ENCODE measurements around the gene SCGB1C1.

Gene SCGB1C1

DNA sequence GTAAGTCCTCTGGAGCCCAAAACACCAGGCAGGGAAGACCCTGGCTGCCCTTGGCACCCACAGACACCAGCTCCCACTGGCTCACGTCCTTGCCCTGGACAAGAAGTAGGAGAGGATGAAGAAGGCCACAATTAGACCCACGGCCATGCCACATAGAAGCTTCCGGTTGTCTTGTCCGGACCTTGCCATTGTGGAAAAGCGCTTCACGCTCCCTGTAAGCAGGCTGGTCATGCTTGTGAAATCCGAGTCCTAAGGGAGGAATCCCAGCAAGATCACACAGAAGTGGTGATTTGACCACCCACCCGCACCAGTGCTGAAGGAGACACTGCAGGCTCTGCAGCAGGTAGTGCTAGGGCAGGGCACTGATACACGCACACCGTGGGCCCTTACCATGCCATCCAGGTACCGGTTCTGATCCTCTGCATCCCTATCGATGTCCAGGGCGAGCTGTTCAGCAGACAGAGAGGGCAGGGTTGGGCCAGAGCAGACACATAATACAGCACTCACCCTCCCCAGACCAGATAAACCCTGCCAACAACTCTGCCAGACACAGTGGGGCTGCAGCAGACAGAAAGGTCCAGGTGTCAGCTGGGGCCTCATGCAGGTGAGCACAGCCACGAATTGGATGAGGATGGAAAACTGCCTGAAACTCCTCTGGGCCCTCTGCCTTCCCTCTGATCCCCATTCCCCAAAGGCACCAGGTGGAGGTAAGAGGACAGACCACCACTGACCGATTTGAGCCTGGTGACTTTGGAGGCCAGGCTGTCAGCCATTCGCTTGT lies 12.5 kb downstream of the SCGB1C1 start:
- H2AFZ ChIP-seq (ENCODE audit: low read length) = no peak overlapping the region
- H4K20me1 ChIP-seq (ENCODE audit: insufficient read depth, low read length) = no peaks in the 10 kb centered on the region
- H3K9me3 ChIP-seq (ENCODE audit: low read length) = no peaks in the 10 kb centered on the region
- H3K4me3 ChIP-seq (ENCODE audit: low read depth, low read length, poor library complexity, severe bottlenecking) = no peak overlapping the region
- H3K36me3 ChIP-seq (ENCODE audit: insufficient read depth, low read length) = peaks cover 40% of the 10 kb centered on the region
- no peaks in the 10 kb centered on the region for H3K9me2 ChIP-seq (ENCODE audit: low read depth, low read length)
- H3K79me2 ChIP-seq (ENCODE audit: insufficient read depth, low read length) = no peaks in the 10 kb centered on the region
- H3K27ac ChIP-seq (ENCODE audit: low read depth, low read length, poor library complexity, severe bottlenecking) = no peak overlapping the region
- H3F3A ChIP-seq (ENCODE audit: insufficient read depth, low read length) = no peaks in the 10 kb centered on the region
- H3K9ac ChIP-seq (ENCODE audit: low read length) = peak overlapping the region; percentile 90; the same call in 1 of the 2 replicates
- TF ChIP-seq EZH2 (IDR thresholded peaks at IDR 0.05; ENCODE audit: borderline replicate concordance, low read length) = no peak
- TF ChIP-seq, protein P1, sequence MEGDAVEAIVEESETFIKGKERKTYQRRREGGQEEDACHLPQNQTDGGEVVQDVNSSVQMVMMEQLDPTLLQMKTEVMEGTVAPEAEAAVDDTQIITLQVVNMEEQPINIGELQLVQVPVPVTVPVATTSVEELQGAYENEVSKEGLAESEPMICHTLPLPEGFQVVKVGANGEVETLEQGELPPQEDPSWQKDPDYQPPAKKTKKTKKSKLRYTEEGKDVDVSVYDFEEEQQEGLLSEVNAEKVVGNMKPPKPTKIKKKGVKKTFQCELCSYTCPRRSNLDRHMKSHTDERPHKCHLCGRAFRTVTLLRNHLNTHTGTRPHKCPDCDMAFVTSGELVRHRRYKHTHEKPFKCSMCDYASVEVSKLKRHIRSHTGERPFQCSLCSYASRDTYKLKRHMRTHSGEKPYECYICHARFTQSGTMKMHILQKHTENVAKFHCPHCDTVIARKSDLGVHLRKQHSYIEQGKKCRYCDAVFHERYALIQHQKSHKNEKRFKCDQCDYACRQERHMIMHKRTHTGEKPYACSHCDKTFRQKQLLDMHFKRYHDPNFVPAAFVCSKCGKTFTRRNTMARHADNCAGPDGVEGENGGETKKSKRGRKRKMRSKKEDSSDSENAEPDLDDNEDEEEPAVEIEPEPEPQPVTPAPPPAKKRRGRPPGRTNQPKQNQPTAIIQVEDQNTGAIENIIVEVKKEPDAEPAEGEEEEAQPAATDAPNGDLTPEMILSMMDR (IDR thresholded peaks at IDR 0.05; ENCODE audit: low read length) = no peak
- peaks cover 25% of the 10 kb centered on the region for H3K4me1 ChIP-seq (ENCODE audit: insufficient read depth, low read length, severe bottlenecking)
- no peaks in the 10 kb centered on the region for H3K27me3 ChIP-seq (ENCODE audit: insufficient read depth, low read length)
- peak overlapping the region; percentile 68; the same call in 1 of the 2 replicates for H3K4me2 ChIP-seq (ENCODE audit: low read length)

DNA sequence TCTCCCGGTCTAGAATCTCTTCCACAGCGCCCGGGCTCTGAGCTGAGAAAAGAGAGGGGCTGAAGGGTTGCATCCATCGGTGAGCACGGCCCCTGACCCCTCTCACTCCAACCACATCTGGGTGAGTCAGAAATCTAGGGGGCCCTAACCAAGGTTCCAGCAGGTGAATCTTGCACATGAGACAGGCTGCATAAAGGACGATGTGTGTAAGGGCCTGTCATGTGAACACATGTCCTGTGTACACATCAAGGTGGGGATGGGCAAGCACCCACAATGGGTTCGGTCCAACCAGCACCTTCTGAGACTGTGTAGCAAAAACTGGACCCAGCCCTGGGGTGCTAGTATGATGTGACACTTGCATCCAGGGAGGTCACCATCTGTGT lies 13.1 kb downstream of the SCGB1C1 start:
- Histone ChIP-seq H4K20me1 (ENCODE audit: insufficient read depth, low read length) (no peaks in the 10 kb centered on the region), H3K9ac (ENCODE audit: low read length) (peak overlapping the region; percentile 90), H3F3A (ENCODE audit: insufficient read depth, low read length) (no peaks in the 10 kb centered on the region), H3K36me3 (ENCODE audit: insufficient read depth, low read length) (peaks cover 46% of the 10 kb centered on the region), H2AFZ (ENCODE audit: low read length) (no peak overlapping the region), H3K79me2 (ENCODE audit: insufficient read depth, low read length) (no peaks in the 10 kb centered on the region), H3K4me1 (ENCODE audit: insufficient read depth, low read length, severe bottlenecking) (peaks cover 26% of the 10 kb centered on the region), H3K4me2 (ENCODE audit: low read length) (peak overlapping the region; percentile 68), H3K27ac (ENCODE audit: low read depth, low read length, poor library complexity, severe bottlenecking) (no peak overlapping the region), H3K27me3 (ENCODE audit: insufficient read depth, low read length) (no peaks in the 10 kb centered on the region), H3K9me2 (ENCODE audit: low read depth, low read length) (no peaks in the 10 kb centered on the region), H3K4me3 (ENCODE audit: low read depth, low read length, poor library complexity, severe bottlenecking) (peak overlapping the region; percentile 70), H3K9me3 (ENCODE audit: low read length) (no peaks in the 10 kb centered on the region)
- TF ChIP-seq EZH2 (IDR thresholded peaks at IDR 0.05; ENCODE audit: borderline replicate concordance, low read length) = no peak
- TF ChIP-seq, protein P1 (IDR thresholded peaks at IDR 0.05; ENCODE audit: low read length) = no peak

DNA sequence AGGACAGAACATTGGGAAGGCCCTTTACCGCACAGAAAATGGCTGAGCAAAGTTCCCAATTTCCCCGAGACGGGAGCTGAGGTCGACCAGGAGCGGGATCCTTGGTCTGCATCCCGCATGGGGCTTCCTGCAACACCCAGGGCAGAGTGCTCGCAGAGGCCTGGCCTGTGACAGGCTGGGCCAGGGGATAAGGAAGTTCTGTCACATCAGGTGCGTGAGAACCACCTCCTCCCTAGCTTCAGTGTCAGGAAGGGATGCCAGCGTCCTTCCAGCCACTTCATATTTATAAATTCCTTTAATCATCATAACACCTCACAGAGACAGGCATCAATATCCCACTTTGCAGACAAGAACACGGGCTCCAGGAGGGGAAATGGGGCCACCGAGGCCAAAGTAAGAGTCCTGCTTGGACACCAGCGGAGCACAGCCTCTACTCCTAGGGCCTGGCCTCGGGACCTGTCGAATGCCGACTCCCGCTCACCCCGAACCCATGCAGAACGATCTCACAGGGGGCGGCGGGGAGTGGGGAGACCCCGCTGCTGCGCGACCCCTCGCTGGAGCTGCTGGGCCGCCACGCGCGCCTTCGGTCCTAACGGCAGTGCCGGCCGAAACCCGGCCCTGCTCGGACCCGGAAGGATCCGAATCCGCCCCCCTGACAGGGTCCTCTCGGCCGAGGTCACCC lies 13.8 kb downstream of the SCGB1C1 start:
- Histone ChIP-seq H3K9me3 (ENCODE audit: low read length) (no peaks in the 10 kb centered on the region), H3K79me2 (ENCODE audit: insufficient read depth, low read length) (no peaks in the 10 kb centered on the region), H3K9me2 (ENCODE audit: low read depth, low read length) (no peaks in the 10 kb centered on the region), H3F3A (ENCODE audit: insufficient read depth, low read length) (no peaks in the 10 kb centered on the region), H3K4me3 (ENCODE audit: low read depth, low read length, poor library complexity, severe bottlenecking) (peak overlapping the region; percentile 70), H4K20me1 (ENCODE audit: insufficient read depth, low read length) (no peaks in the 10 kb centered on the region), H3K27me3 (ENCODE audit: insufficient read depth, low read length) (no peaks in the 10 kb centered on the region), H2AFZ (ENCODE audit: low read length) (no peak overlapping the region), H3K27ac (ENCODE audit: low read depth, low read length, poor library complexity, severe bottlenecking) (no peak overlapping the region), H3K9ac (ENCODE audit: low read length) (peak overlapping the region; percentile 90), H3K4me2 (ENCODE audit: low read length) (peak overlapping the region; percentile 68), H3K4me1 (ENCODE audit: insufficient read depth, low read length, severe bottlenecking) (peaks cover 26% of the 10 kb centered on the region), H3K36me3 (ENCODE audit: insufficient read depth, low read length) (peaks cover 52% of the 10 kb centered on the region)
- TF ChIP-seq, protein P1 (IDR thresholded peaks at IDR 0.05; ENCODE audit: low read length) = no peak
- TF ChIP-seq EZH2 (IDR thresholded peaks at IDR 0.05; ENCODE audit: borderline replicate concordance, low read length) = no peak

All from OCI-LY1 (cell line).